ENCODE results near the gene LCE1E.

The LCE1E gene

DNA sequence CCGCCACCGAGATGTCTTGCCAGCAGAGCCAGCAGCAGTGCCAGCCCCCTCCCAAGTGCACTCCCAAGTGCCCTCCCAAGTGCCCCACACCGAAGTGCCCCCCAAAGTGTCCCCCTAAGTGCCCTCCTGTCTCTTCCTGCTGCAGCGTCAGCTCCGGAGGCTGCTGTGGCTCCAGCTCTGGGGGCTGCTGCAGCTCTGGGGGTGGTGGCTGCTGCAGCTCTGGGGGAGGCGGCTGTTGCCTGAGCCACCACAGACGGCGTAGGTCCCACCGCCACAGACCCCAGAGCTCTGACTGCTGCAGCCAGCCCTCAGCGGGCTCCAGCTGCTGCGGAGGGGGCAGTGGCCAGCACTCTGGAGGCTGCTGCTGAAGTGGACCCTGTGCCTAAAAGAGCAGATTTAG, 9.7 kb upstream of the LCE1E start:
- DNase-seq (ENCODE audit: low read depth), result no peak
- H3K4me3 ChIP-seq (ENCODE audit: low read depth, low read length), result no peak overlapping the region

DNA sequence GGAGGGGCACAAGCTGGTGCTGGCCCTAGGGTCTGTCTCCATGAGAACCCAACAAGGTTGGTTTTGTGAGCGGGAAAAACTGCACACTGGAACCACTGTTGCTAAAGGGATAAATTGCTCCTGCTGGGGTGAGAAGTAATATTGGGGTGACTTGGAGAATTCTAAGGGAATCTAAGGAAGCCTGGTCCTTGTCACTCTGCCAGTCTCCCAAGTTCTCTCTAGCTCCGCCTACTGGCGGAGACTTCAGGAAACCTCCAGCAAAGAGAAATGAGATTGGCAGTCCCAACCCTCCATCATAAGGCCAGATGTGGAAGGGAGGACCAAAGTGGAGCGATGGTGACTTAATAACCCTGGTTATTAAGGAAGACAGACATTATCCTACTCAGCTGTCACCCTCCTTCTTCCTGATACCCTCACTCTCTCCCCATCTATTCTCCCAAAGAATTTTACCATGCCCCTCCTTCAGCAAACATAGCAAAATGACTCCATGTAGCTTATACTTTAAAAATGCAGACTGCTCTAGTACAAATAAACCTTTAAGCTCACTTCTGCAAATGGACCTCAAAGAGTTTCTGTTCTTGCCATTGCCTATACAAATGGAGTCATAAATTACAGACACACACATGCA, 8.4 kb upstream of the LCE1E start:
- no peak overlapping the region for H3K4me3 ChIP-seq (ENCODE audit: low read depth, low read length)
- no peak for DNase-seq (ENCODE audit: low read depth)
- TF ChIP-seq, protein P1, sequence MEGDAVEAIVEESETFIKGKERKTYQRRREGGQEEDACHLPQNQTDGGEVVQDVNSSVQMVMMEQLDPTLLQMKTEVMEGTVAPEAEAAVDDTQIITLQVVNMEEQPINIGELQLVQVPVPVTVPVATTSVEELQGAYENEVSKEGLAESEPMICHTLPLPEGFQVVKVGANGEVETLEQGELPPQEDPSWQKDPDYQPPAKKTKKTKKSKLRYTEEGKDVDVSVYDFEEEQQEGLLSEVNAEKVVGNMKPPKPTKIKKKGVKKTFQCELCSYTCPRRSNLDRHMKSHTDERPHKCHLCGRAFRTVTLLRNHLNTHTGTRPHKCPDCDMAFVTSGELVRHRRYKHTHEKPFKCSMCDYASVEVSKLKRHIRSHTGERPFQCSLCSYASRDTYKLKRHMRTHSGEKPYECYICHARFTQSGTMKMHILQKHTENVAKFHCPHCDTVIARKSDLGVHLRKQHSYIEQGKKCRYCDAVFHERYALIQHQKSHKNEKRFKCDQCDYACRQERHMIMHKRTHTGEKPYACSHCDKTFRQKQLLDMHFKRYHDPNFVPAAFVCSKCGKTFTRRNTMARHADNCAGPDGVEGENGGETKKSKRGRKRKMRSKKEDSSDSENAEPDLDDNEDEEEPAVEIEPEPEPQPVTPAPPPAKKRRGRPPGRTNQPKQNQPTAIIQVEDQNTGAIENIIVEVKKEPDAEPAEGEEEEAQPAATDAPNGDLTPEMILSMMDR (IDR thresholded peaks at IDR 0.05; ENCODE audit: control insufficient read depth, extremely low read depth, insufficient read depth), result peak; percentile 18; the same call in 1 of the 2 replicates

More for the DNA sequence above, 9.7 kb upstream of the LCE1E start:
- TF ChIP-seq, protein P1 (IDR thresholded peaks at IDR 0.05; ENCODE audit: control insufficient read depth, extremely low read depth, insufficient read depth), result no peak

DNA sequence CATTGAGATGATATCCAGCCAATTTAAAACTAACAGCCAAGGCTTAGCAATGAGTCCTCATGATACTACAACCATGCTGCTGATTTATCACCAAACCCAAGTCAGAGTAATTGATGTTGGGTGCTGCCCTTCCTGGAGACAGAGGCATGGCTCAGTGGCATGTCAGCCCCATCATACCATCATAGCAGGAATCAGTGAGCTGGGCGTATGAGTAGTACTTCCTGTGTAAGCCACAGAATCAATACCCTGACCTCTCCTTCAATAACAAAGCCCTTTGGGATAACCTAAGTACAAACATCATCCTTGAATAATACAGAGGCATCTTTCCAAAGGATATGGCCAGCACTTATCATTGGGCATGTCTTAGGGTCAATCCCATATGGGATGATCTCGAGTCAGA, 3.0 kb upstream of the LCE1E start:
- TF ChIP-seq, protein P1 (IDR thresholded peaks at IDR 0.05; ENCODE audit: control insufficient read depth, extremely low read depth, insufficient read depth), result no peak
- DNase-seq (ENCODE audit: low read depth), result no peak
- no peak overlapping the region for H3K4me3 ChIP-seq (ENCODE audit: low read depth, low read length)

DNA sequence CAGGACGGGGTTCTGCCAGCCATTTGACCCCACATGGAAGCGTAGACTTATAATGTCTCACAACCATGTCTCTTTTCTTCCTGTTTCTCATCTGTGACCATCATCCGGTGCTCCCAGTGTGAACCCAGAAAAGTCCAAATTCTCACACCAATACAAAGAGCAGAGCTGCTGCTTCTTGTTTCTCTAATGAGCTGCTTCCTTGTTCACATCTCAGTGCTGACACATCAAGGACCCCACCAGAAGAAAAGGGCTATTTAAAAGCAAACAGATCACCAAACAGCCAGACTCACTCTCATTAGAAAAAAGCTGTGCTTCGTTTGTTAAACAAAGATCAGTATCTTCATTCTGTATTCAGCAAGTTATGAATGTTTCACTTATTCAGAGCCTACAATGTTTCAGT, 9.6 kb downstream of the LCE1E start:
- TF ChIP-seq, protein P1 (IDR thresholded peaks at IDR 0.05; ENCODE audit: control insufficient read depth, extremely low read depth, insufficient read depth), result no peak
- H3K4me3 ChIP-seq (ENCODE audit: low read depth, low read length), result no peak overlapping the region
- DNase-seq (ENCODE audit: low read depth), result no peak

DNA sequence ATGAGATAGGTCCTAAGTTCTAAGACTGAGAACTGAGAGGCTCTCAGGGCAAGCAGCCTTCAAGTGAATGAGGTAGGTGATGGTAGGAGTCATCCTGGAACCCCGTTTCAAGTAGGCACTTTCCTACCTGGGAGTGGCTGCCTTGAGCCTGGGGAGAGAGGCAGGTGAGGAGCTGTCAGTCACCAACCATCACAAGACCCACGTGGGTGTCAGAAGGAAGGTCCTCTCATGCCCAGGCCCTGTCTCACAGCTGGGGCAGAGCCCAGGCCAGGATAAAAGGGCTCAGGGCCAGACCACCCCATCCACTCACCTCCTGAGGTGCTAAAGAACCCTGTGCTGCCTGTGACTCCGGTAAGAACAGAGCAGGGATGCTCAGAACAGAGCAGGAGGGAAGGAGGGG, 10.4 kb downstream of the LCE1E start, which contains the start of gene LCE1D:
TSS of gene LCE1D (plus strand) at position 301 of the 400 bp plus-strand sequence. CDS start 1,074 bp downstream, outside the sequence.
- DNase-seq (ENCODE audit: low read depth), result no peak
- H3K4me3 ChIP-seq (ENCODE audit: low read depth, low read length), result no peak within 1 kb of the TSS
- TF ChIP-seq, protein P1 (IDR thresholded peaks at IDR 0.05; ENCODE audit: control insufficient read depth, extremely low read depth, insufficient read depth), result no peak

DNA sequence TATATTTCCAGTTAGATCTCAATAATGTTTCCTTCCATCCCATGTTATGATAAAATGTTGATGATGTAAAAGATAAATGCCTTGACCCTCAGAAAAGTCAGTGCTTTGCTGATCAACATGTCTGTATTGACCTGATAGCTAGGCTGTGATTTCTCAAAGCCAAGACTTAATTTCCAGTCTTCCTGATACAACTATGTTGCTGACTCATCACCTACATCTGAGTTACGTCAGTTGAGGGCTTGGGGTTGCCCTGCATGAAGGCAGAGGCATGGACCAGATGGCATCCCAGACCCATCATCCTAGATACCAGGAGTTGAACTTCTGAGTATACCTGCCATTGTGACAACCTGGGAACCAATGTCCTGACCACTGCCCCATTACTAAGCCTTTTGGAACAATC, 15.3 kb downstream of the LCE1E start:
- DNase-seq (ENCODE audit: low read depth), result no peak
- no peak overlapping the region for H3K4me3 ChIP-seq (ENCODE audit: low read depth, low read length)
- TF ChIP-seq, protein P1 (IDR thresholded peaks at IDR 0.05; ENCODE audit: control insufficient read depth, extremely low read depth, insufficient read depth), result no peak

DNA sequence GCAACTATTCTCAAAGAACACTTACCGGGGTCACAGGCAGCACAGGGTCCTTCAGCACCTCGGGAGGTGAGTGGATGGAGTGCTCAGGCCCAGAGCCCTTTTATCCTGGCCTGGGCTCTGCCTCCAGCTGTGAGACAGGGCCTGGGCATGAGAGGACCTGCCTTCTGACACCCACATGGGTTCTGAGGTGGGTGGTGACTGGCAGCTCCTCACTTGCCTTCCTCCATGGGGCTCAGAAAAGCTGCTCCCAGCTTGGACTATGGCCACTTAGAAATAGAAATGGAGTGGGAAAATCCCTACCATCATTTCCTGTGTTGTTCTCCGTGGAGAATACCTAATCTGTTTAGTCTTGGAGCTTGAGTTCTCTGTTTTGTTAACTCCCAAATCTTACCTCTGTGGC, 20.5 kb downstream of the LCE1E start, which contains the start of gene LCE1C:
TSS of gene LCE1C (minus strand) at position 76 of the 400 bp plus-strand sequence. CDS start 1,173 bp downstream, outside the sequence.
- no peak for DNase-seq (ENCODE audit: low read depth)
- H3K4me3 ChIP-seq (ENCODE audit: low read depth, low read length), result no peak within 1 kb of the TSS
- TF ChIP-seq, protein P1 (IDR thresholded peaks at IDR 0.05; ENCODE audit: control insufficient read depth, extremely low read depth, insufficient read depth), result no peak

Data from LNCaP clone FGC (cell line).